SK-N-SH treated with all-trans-retinoic acid at 6 μM for 48 hours (cell line): ENCODE measurements around the gene TEKT3.

ENCODE experiments used
- PPARA ChIP-seq: fragments of 250-450 bp; sonication (Bioruptor Pico); IDR thresholded peaks from 2 replicates; pipeline ENCODE4 v1.5.0; 2020; ENCODE audit warnings: mild to moderate bottlenecking, borderline replicate concordance
- ZFP30 ChIP-seq: fragments of 450-650 bp; formaldehyde crosslinking; IDR thresholded peaks from 2 replicates; pipeline ENCODE4 v1.5.0; 2022; ENCODE audit warnings: mild to moderate bottlenecking, moderate library complexity
- TF ChIP-seq, protein P1 (sequence below): fragments of 250-450 bp; sonication (Bioruptor Pico); IDR thresholded peaks from 2 replicates; pipeline ENCODE4 v1.5.1; 2021; ENCODE audit warnings: mild to moderate bottlenecking, moderate library complexity
- TF ChIP-seq, protein P2 (sequence below): fragments of 250-450 bp; sonication (Bioruptor Pico); IDR thresholded peaks from 2 replicates; pipeline ENCODE4 v1.8.0; 2020; ENCODE audit warnings: mild to moderate bottlenecking, moderate library complexity, borderline replicate concordance
- TF ChIP-seq, protein P3 (sequence below): fragments of 250-450 bp; sonication (Bioruptor Pico); IDR thresholded peaks from 2 replicates; pipeline ENCODE4 v1.5.1; 2020; ENCODE audit warnings: low read depth, mild to moderate bottlenecking, moderate library complexity
- TF ChIP-seq, protein P4 (sequence below): fragments of 250-450 bp; sonication (Bioruptor Pico); IDR thresholded peaks from 2 replicates; pipeline ENCODE4 v1.5.0; 2020; ENCODE audit warnings: mild to moderate bottlenecking, moderate library complexity

DNA sequence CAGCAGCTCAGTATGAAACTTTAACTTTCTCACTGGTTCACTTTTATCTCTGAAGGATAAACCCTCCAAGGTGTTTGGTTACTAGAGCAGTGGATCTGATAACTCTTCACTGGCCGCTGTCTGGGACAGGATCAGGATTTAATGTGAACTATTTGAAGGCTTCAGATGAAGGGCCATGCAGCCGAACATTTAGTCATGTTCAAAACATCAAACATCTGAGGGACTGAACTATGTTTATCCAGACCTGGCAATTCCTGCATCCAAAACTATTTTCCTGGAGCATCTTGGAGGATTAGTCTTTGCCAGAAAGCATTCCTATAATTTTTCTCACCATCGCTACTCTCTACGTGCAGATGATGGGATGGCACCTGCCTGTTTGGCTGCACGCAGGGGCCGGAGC lies 55.9 kb downstream of the TEKT3 start:
- TF ChIP-seq, protein P1, sequence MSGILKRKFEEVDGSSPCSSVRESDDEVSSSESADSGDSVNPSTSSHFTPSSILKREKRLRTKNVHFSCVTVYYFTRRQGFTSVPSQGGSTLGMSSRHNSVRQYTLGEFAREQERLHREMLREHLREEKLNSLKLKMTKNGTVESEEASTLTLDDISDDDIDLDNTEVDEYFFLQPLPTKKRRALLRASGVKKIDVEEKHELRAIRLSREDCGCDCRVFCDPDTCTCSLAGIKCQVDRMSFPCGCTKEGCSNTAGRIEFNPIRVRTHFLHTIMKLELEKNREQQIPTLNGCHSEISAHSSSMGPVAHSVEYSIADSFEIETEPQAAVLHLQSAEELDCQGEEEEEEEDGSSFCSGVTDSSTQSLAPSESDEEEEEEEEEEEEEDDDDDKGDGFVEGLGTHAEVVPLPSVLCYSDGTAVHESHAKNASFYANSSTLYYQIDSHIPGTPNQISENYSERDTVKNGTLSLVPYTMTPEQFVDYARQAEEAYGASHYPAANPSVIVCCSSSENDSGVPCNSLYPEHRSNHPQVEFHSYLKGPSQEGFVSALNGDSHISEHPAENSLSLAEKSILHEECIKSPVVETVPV (CRISPR knock-in tag): no peak
- TF ChIP-seq, protein P2, sequence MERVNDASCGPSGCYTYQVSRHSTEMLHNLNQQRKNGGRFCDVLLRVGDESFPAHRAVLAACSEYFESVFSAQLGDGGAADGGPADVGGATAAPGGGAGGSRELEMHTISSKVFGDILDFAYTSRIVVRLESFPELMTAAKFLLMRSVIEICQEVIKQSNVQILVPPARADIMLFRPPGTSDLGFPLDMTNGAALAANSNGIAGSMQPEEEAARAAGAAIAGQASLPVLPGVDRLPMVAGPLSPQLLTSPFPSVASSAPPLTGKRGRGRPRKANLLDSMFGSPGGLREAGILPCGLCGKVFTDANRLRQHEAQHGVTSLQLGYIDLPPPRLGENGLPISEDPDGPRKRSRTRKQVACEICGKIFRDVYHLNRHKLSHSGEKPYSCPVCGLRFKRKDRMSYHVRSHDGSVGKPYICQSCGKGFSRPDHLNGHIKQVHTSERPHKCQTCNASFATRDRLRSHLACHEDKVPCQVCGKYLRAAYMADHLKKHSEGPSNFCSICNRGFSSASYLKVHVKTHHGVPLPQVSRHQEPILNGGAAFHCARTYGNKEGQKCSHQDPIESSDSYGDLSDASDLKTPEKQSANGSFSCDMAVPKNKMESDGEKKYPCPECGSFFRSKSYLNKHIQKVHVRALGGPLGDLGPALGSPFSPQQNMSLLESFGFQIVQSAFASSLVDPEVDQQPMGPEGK (CRISPR knock-in tag): no peak
- no peak for TF ChIP-seq PPARA
- TF ChIP-seq, protein P3, sequence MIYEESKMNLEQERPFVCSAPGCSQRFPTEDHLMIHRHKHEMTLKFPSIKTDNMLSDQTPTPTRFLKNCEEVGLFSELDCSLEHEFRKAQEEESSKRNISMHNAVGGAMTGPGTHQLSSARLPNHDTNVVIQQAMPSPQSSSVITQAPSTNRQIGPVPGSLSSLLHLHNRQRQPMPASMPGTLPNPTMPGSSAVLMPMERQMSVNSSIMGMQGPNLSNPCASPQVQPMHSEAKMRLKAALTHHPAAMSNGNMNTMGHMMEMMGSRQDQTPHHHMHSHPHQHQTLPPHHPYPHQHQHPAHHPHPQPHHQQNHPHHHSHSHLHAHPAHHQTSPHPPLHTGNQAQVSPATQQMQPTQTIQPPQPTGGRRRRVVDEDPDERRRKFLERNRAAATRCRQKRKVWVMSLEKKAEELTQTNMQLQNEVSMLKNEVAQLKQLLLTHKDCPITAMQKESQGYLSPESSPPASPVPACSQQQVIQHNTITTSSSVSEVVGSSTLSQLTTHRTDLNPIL (CRISPR knock-in tag): no peak
- no peak for TF ChIP-seq ZFP30 (CRISPR knock-in tag)
- TF ChIP-seq, protein P4, sequence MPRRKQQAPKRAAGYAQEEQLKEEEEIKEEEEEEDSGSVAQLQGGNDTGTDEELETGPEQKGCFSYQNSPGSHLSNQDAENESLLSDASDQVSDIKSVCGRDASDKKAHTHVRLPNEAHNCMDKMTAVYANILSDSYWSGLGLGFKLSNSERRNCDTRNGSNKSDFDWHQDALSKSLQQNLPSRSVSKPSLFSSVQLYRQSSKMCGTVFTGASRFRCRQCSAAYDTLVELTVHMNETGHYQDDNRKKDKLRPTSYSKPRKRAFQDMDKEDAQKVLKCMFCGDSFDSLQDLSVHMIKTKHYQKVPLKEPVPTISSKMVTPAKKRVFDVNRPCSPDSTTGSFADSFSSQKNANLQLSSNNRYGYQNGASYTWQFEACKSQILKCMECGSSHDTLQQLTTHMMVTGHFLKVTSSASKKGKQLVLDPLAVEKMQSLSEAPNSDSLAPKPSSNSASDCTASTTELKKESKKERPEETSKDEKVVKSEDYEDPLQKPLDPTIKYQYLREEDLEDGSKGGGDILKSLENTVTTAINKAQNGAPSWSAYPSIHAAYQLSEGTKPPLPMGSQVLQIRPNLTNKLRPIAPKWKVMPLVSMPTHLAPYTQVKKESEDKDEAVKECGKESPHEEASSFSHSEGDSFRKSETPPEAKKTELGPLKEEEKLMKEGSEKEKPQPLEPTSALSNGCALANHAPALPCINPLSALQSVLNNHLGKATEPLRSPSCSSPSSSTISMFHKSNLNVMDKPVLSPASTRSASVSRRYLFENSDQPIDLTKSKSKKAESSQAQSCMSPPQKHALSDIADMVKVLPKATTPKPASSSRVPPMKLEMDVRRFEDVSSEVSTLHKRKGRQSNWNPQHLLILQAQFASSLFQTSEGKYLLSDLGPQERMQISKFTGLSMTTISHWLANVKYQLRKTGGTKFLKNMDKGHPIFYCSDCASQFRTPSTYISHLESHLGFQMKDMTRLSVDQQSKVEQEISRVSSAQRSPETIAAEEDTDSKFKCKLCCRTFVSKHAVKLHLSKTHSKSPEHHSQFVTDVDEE: no peak
